Stomach smooth muscle (tissue), 2 donors: Measurements from ENCODE around the gene ERCC6L2.
A peak's percentile ranks its signal among the peaks of the same experiment; 100 is the strongest.

ENCODE experiments used
- H3K27ac ChIP-seq: one replicate; pipeline ENCODE4 v1.7.0; 2013; ENCODE audit warnings: mild to moderate bottlenecking, low read length, inconsistent platforms
- H3K27me3 ChIP-seq, 2 donors: one replicate each; pipeline ENCODE4 v1.7.0; 2013; ENCODE audit warnings: low read length in 2 of 2; ENCODE audit not compliant: insufficient read depth in 2 of 2, control insufficient read depth in 1 of 2
- H3K36me3 ChIP-seq, 2 donors: one replicate each; pipeline ENCODE4 v1.7.0; 2013; ENCODE audit warnings: low read length in 2 of 2; ENCODE audit not compliant: control insufficient read depth in 2 of 2, insufficient read depth in 2 of 2
- H3K4me1 ChIP-seq: one replicate; pipeline ENCODE4 v1.7.0; 2013; ENCODE audit warnings: low read length; ENCODE audit not compliant: control insufficient read depth, insufficient read depth
- H3K4me3 ChIP-seq, 2 donors: one replicate each; pipeline ENCODE4 v1.7.0; 2013; ENCODE audit warnings: low read length in 2 of 2
- H3K9ac ChIP-seq, 2 donors: one replicate each; pipeline ENCODE4 v1.7.0; 2013; ENCODE audit warnings: low read length in 2 of 2, mild to moderate bottlenecking in 1 of 2
- H3K9me3 ChIP-seq, 2 donors: one replicate each; pipeline ENCODE4 v1.7.0; 2013; ENCODE audit warnings: low read length in 2 of 2; ENCODE audit not compliant: control insufficient read depth in 2 of 2
- donor health status: healthy.
- donor health status: Pancreatic carcinoma.

Gene ERCC6L2, protein sequence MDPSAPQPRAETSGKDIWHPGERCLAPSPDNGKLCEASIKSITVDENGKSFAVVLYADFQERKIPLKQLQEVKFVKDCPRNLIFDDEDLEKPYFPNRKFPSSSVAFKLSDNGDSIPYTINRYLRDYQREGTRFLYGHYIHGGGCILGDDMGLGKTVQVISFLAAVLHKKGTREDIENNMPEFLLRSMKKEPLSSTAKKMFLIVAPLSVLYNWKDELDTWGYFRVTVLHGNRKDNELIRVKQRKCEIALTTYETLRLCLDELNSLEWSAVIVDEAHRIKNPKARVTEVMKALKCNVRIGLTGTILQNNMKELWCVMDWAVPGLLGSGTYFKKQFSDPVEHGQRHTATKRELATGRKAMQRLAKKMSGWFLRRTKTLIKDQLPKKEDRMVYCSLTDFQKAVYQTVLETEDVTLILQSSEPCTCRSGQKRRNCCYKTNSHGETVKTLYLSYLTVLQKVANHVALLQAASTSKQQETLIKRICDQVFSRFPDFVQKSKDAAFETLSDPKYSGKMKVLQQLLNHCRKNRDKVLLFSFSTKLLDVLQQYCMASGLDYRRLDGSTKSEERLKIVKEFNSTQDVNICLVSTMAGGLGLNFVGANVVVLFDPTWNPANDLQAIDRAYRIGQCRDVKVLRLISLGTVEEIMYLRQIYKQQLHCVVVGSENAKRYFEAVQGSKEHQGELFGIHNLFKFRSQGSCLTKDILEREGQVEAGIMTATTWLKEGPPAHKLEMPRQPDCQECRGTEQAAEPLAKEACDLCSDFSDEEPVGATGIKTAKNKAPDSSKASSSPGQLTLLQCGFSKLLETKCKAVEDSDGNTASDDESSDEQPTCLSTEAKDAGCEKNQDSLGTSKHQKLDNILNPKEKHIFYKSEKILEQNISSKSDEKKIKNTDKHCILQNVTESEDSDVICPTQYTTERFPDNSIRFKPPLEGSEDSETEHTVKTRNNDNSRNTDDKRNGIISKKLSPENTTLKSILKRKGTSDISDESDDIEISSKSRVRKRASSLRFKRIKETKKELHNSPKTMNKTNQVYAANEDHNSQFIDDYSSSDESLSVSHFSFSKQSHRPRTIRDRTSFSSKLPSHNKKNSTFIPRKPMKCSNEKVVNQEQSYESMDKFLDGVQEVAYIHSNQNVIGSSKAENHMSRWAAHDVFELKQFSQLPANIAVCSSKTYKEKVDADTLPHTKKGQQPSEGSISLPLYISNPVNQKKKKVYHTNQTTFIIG (N-terminal part only)

DNA sequence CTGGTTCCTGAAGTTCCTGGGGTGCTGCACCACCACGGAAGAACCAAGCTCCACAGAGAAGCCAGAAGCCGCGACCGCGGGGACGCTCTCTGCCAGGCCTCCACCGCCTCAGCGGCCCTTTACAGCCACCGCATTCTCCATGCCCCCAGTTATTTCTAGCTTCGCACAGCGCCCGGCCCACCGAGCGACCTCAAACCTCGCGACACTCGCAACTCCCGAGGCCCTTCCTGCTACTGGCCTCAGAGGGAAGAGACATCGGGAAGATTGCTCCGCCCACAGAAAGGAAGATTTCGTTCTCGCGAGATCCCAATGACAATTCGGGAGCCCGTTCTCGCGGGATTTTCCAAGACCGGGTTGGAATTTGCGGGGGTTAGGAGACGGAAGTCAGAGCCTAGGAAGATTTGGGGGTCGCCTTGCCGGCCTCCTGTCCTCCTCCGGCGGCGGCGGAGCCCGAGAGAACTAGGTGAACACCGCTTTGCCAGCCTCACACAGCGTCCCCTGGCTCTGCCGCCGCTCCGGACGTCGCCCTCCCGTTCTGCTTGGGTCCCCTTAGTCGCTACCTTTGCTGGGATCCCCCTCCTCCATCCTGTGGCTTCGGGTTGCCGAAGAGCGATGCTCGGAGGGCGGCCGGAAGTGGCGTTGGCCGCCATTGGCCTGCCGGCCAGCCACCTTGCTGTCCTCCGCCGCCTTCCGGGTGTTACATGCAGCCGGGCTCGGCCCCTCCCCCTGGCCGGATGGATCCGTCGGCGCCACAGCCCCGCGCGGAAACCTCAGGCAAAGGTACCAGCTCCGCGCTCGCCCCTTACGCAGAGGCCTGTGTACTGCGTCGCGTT is at the start of gene ERCC6L2:
Gene ERCC6L2 (plus strand): TSS at position 387 of the 833 bp plus-strand sequence. CDS start 348 bp downstream, at position 735.
- Histone ChIP-seq H3K4me3 (no peak within 1 kb of the TSS), H3K9ac (no peak within 1 kb of the TSS), H3K36me3 (peaks cover 0 to 2% of the 10 kb centered on the region in 2 donors), H3K4me1 (peaks cover 3% of the 10 kb centered on the region), H3K27ac (no peak within 1 kb of the TSS), H3K27me3 (no peaks in the 10 kb centered on the region), H3K9me3 (no peaks in the 10 kb centered on the region)

DNA sequence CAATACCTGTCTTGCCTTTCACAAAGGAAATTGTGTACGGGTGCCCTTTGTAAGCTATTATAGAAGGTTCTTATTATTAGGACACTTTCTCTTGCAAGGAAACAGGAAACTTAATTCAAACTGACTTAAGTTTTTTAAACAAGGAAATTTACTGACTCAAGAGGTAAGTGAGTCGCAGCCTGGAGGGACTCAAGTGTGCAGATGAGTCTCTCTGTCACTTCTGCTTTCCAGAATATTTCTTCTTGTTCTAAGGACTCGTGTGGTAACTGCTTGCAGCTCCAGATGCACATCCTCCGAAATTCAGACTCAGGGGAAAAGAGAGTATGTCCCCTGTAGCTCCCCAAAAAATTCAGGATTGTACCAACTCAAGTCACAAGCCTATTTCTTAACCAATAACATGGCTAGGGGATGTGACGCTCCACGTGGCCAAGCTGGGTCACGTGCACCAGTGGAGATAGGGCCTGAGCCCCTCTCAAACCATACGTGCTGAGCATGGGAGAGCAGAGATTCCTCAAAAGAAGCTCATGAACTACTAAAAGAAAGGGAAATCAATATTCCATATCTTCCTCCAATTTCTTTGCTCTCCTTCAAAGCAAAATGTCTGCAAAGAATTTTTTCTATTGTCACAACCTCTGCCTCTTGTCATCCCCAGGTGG is 49.2 kb upstream of the ERCC6L2 start:
- peaks cover 19% of the 10 kb centered on the region for H3K4me1 ChIP-seq
- no peak overlapping the region for H3K27ac ChIP-seq
- H3K9ac ChIP-seq = no peak overlapping the region
- no peaks in the 10 kb centered on the region for H3K27me3 ChIP-seq
- no peak overlapping the region for H3K4me3 ChIP-seq
- H3K9me3 ChIP-seq = no peaks in the 10 kb centered on the region
- H3K36me3 ChIP-seq = peaks cover 0 to 2% of the 10 kb centered on the region in 2 donors

DNA sequence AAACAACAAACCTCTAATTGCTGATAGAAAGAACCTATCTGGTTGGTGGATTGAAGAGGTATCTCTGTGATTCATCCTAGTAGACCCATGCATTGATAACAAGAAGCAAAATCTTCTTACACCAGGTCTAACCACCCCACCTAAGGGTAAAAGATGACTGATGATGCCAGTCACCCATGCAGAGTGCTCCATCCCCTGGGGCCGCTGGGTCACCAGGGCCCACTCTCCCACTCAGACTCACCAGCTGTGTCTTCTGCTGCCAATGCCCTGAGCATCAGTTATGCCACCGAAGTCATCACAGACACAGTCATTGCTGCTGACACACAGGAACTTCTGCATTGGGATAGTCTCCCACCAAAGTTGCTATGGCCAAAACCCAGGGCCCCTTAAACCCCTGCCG is 44.7 kb upstream of the ERCC6L2 start:
- no peaks in the 10 kb centered on the region for H3K9me3 ChIP-seq
- no peaks in the 10 kb centered on the region for H3K27me3 ChIP-seq
- peaks cover 26% of the 10 kb centered on the region for H3K4me1 ChIP-seq
- peaks cover 0 to 1% of the 10 kb centered on the region in 2 donors for H3K36me3 ChIP-seq
- H3K4me3 ChIP-seq = no peak overlapping the region
- peak overlapping the region; percentile 73 for H3K27ac ChIP-seq
- no peak overlapping the region for H3K9ac ChIP-seq

DNA sequence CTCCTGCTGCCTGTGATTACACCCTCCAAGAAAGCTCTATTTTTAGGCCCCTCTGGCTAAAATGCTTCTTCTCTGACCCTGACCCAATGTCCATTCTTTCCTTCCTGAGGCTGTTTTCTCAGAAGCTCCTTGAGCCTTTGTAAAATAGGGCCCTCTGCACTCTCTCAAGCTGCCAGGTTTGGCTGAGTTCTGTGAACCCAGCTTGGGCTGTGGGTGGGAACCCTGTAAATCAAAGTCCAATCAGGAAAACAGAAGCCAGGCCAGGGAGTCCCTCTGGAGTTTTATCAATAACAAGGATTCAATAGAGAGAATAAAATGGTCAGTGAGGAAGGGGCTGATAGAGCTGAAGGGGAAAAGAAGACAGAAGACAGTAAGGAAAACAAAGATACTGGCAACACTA is 43.7 kb upstream of the ERCC6L2 start:
- Histone ChIP-seq H3K9ac (peak overlapping the region in 1 of 2 donors; percentile 39), H3K36me3 (no peaks in the 10 kb centered on the region), H3K9me3 (no peaks in the 10 kb centered on the region), H3K4me1 (peaks cover 26% of the 10 kb centered on the region), H3K4me3 (peak overlapping the region in 1 of 2 donors; percentile 40), H3K27me3 (no peaks in the 10 kb centered on the region), H3K27ac (peak overlapping the region; percentile 73)

DNA sequence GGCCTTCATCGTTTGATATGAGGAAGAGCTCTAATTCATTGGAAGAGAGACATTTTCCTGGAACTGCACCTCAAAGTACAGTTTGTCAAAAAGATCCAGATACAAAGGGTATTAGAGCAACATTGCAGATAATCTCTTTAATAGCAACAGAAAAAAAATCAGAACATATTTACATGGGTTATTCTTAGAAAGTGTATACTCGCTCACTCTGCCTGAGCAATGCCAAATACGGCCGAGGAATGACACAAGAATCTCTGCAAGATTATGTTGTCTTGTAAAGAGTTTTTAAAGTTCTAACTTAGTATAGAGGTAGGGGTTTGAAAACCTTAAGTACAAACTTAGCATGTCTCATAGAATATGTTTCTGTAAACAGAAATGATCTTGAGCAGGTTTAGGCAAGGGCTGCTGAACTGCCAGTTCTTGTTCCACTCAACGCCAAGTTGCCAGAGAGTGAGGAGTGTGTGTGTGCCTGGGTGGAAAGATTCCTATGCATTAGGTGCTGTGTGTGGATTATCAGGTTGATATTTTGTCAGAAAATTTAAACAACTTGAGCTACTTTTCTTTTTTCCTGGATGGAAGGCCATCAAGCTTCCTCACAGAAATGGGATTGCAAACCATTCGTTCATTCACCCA is 41.8 kb upstream of the ERCC6L2 start:
- H3K36me3 ChIP-seq = no peaks in the 10 kb centered on the region
- peak overlapping the region; percentile 31 to 33 for H3K4me3 ChIP-seq
- no peaks in the 10 kb centered on the region for H3K27me3 ChIP-seq
- H3K4me1 ChIP-seq = peaks cover 26% of the 10 kb centered on the region
- H3K9me3 ChIP-seq = no peaks in the 10 kb centered on the region
- peak overlapping the region; percentile 56 for H3K27ac ChIP-seq
- H3K9ac ChIP-seq = no peak overlapping the region

DNA sequence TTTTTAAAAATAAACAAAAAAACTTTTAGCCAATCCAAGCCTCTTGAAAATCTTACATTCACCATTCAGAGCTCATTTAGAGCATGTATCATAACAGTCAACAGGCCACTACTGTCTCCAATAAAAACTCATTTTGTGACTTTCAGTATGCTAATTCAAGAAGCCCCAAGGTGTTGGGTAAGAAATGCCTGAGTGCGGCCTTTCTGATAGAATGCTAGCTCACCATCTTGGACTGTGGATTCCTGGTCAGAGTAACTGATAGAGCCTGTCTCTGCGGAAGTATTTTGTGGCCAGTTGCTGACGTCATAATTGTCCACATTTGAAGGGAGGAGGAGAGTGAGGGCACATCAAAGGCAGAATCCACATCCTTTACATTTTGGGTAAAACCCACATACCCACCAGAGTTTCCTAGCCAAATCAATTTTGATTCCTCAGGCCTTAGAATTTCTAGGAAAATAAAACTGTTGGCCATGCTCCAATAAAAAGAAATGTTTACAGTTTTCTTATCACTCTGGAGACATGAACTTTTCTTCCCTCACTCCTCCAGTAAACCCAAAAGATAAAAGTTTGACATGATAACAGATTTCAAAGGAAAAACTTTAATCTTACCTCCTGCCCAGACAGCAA is 41.1 kb upstream of the ERCC6L2 start:
- Histone ChIP-seq H3K36me3 (no peaks in the 10 kb centered on the region), H3K4me1 (peaks cover 26% of the 10 kb centered on the region), H3K4me3 (no peak overlapping the region), H3K27me3 (no peaks in the 10 kb centered on the region), H3K27ac (peak overlapping the region; percentile 56), H3K9me3 (no peaks in the 10 kb centered on the region), H3K9ac (no peak overlapping the region)

DNA sequence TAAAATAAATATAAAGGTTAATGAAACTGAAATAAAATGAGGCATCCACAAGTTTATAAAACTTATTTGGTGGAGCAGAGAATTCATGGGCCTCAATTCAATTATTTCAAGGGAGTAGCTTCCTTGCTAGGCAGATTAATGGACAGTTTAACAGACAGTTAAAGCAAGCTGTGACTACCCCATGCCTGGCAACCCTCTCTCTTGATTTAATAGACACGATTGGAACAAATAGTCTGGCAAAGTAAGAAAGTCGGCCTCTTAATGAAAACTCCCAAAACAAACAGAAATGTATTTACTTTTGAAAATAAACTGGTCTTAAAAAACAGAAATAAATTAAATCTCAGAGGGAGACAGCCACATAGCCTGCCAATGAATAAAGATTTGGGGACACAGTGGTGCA is 40.1 kb upstream of the ERCC6L2 start:
- H3K4me3 ChIP-seq = no peak overlapping the region
- H3K9ac ChIP-seq = no peak overlapping the region
- no peaks in the 10 kb centered on the region for H3K27me3 ChIP-seq
- H3K36me3 ChIP-seq = no peaks in the 10 kb centered on the region
- no peaks in the 10 kb centered on the region for H3K9me3 ChIP-seq
- no peak overlapping the region for H3K27ac ChIP-seq
- peaks cover 26% of the 10 kb centered on the region for H3K4me1 ChIP-seq

DNA sequence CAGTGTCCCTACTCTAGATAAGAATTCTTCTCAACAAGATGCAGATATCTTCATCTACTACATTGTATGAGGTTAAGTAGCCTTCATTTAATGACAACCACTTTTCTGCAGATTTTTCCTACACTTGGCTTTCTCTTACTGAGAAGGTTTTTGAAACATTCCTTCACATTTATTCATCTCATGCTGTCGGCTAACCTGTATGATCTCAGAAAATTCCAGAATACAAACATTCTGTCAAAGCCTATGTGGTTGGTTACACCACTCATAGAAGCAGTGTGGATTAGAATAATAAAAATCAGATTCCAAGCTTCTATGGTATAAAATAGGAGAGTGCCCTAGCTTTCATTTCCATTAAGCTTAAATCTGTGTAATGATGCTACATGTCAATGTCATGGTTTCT is 39.4 kb upstream of the ERCC6L2 start:
- peaks cover 22% of the 10 kb centered on the region for H3K4me1 ChIP-seq
- H3K4me3 ChIP-seq = no peak overlapping the region
- H3K36me3 ChIP-seq = no peaks in the 10 kb centered on the region
- no peak overlapping the region for H3K9ac ChIP-seq
- no peaks in the 10 kb centered on the region for H3K27me3 ChIP-seq
- no peak overlapping the region for H3K27ac ChIP-seq
- H3K9me3 ChIP-seq = no peaks in the 10 kb centered on the region

DNA sequence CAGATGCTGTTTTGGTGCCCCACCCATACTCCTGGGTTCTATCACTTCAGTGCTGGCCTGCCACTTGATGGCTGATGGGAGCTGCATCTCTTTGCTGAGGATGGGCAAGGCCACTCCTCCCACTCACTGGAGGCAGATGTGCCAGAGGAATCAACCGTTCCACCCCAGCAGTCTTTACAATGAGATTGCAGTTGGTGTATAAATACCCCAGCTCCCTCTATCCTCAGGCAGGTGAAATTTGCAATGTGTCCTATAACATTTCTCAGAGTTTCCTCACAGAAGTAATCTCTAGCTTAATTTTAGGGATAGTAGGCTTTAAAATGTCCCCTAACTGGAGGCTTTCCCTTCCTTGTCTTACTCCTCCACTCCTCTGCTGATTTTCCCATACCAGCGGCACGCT is 36.5 kb upstream of the ERCC6L2 start:
- Histone ChIP-seq H3K4me3 (no peak overlapping the region), H3K36me3 (no peaks in the 10 kb centered on the region), H3K4me1 (peaks cover 3% of the 10 kb centered on the region), H3K9ac (no peak overlapping the region), H3K27ac (no peak overlapping the region), H3K9me3 (no peaks in the 10 kb centered on the region), H3K27me3 (no peaks in the 10 kb centered on the region)
